ENCODE measurements around the gene ORC3. TPM values are rescaled to one million over a fixed set of nuclear protein-coding genes. Genes with fewer than 3 reads are reported as not detected.
A peak's percentile ranks its signal among the peaks of the same experiment; 100 is the strongest.

The ORC3 gene
- total and polyA plus RNA-seq, 4 experiments from 2014 or later, result 30.4 to 41.9 (median 34.2) TPM

- Histone ChIP-seq H3K36me3 (ENCODE audit: insufficient read depth, low read length) (no peaks in the 10 kb centered on the region), H3K4me1 (ENCODE audit: insufficient read depth, low read length) (peaks cover 69% of the 10 kb centered on the region), H3K4me3 (ENCODE audit: low read length in 2 of 2) (peak overlapping the region in 1 of 2 donors; percentile 17), H3K27ac (ENCODE audit: low read depth, low read length) (peak overlapping the region; percentile 93), H3K9me3 (ENCODE audit: control insufficient read depth in 1 of 2, low read length in 2 of 2) (no peaks in the 10 kb centered on the region), H3K27me3 (ENCODE audit: insufficient read depth, low read length) (no peaks in the 10 kb centered on the region)
- intact Hi-C loops (cut with micrococcal nuclease), result no loop called here
- POLR2A ChIA-PET (ENCODE audit: partially characterized antibody), result interaction anchor here (1.1 to 6.3 kb wide), 8 partner anchors 7 to 109 kb away, joined by 3 to 109 read pairs (median 13); partner anchors contain the start of genes ORC3 and RARS2
- no peaks in the 10 kb centered on the region for H3K27me3 Mint-ChIP-seq
- H3K4me3 Mint-ChIP-seq, result peak overlapping the region; percentile 94 to 99 (median 96)
- peaks cover 0 to 21% of the 10 kb centered on the region in 2 donors for H3K36me3 Mint-ChIP-seq
- peak in 1 of 5 donors; percentile 14 for DNase-seq
- CTCF ChIA-PET (ENCODE audit: partially characterized antibody), result interaction anchor here (1.5 to 1.6 kb wide), 2 partner anchors 11 to 19 kb away, joined by 6 to 7 read pairs; no protein-coding TSS in a partner anchor
- H3K27ac Mint-ChIP-seq, result peak overlapping the region in 6 of 7 donors; percentile 13 to 97 (median 80)
- H3K9me3 Mint-ChIP-seq, result no peaks in the 10 kb centered on the region
- H3K4me1 Mint-ChIP-seq, result peaks cover 35 to 81% (median 55%) of the 10 kb centered on the region in 4 donors
These were observed 108.6 kb downstream of the ORC3 start for GRCh38 chr6:87698547-87699006.

- no peaks in the 10 kb centered on the region for H3K27me3 Mint-ChIP-seq
- Histone ChIP-seq H3K4me1 (ENCODE audit: insufficient read depth, low read length) (peaks cover 60% of the 10 kb centered on the region), H3K4me3 (ENCODE audit: low read length in 2 of 2) (peak overlapping the region; percentile 25 to 91), H3K9me3 (ENCODE audit: control insufficient read depth in 1 of 2, low read length in 2 of 2) (no peaks in the 10 kb centered on the region), H3K27ac (ENCODE audit: low read depth, low read length) (peak overlapping the region; percentile 93), H3K27me3 (ENCODE audit: insufficient read depth, low read length) (no peaks in the 10 kb centered on the region), H3K36me3 (ENCODE audit: insufficient read depth, low read length) (no peaks in the 10 kb centered on the region)
- no peak for DNase-seq
- H3K36me3 Mint-ChIP-seq, result peaks cover 0 to 19% of the 10 kb centered on the region in 2 donors
- ChIA-PET CTCF (ENCODE audit: partially characterized antibody) (interaction anchor here (0.6 to 1.5 kb wide), 5 partner anchors 12 to 1171 kb away, joined by 3 to 7 read pairs (median 3); no protein-coding TSS in a partner anchor), POLR2A (ENCODE audit: partially characterized antibody) (interaction anchor here (1.1 to 6.3 kb wide), 11 partner anchors 8 to 1381 kb away, joined by 3 to 109 read pairs (median 13); partner anchors contain the start of genes ORC3, PNRC1 and RARS2)
- intact Hi-C loops (cut with micrococcal nuclease), result no loop called here
- peaks cover 29 to 71% (median 46%) of the 10 kb centered on the region in 4 donors for H3K4me1 Mint-ChIP-seq
- H3K4me3 Mint-ChIP-seq, result peak overlapping the region; percentile 94 to 99 (median 96)
- no peaks in the 10 kb centered on the region for H3K9me3 Mint-ChIP-seq
- peak overlapping the region; percentile 13 to 97 (median 89) for H3K27ac Mint-ChIP-seq
These were observed 109.6 kb downstream of the ORC3 start for GRCh38 chr6:87699576-87699975.

- intact Hi-C loops (cut with micrococcal nuclease), result loop anchor here (1.0 to 5.0 kb wide), 6 partner anchors 8 to 1262 kb away; partner anchors contain the start of genes CFAP206, RNGTT and ZNF292
- H3K36me3 Mint-ChIP-seq, result peaks cover 0 to 19% of the 10 kb centered on the region in 2 donors
- POLR2A ChIA-PET (ENCODE audit: partially characterized antibody), result interaction anchor here (0.9 to 6.3 kb wide), 19 partner anchors 9 to 1380 kb away, joined by 3 to 109 read pairs (median 8); partner anchors contain the start of genes ORC3, PNRC1 and RARS2
- H3K4me1 ChIP-seq (ENCODE audit: insufficient read depth, low read length), result peaks cover 49% of the 10 kb centered on the region
- CTCF ChIA-PET (ENCODE audit: partially characterized antibody), result interaction anchor here (0.9 to 1.0 kb wide), 3 partner anchors 43 to 1170 kb away, joined by 3 to 6 read pairs (median 3); no protein-coding TSS in a partner anchor
- peak overlapping the region; percentile 93 for H3K27ac ChIP-seq (ENCODE audit: low read depth, low read length)
- peak overlapping the region; percentile 89 to 97 (median 94) for H3K27ac Mint-ChIP-seq
- no peaks in the 10 kb centered on the region for H3K36me3 ChIP-seq (ENCODE audit: insufficient read depth, low read length)
- peak overlapping the region; percentile 53 to 91 for H3K4me3 ChIP-seq (ENCODE audit: low read length in 2 of 2)
- H3K27me3 Mint-ChIP-seq, result no peaks in the 10 kb centered on the region
- no peaks in the 10 kb centered on the region for H3K27me3 ChIP-seq (ENCODE audit: insufficient read depth, low read length)
- H3K4me3 Mint-ChIP-seq, result peak overlapping the region; percentile 94 to 99 (median 96)
- no peaks in the 10 kb centered on the region for H3K9me3 Mint-ChIP-seq
- H3K9me3 ChIP-seq (ENCODE audit: control insufficient read depth in 1 of 2, low read length in 2 of 2), result no peaks in the 10 kb centered on the region
- peaks cover 28 to 65% (median 44%) of the 10 kb centered on the region in 4 donors for H3K4me1 Mint-ChIP-seq
- DNase-seq, result peak; percentile 22 to 61 (median 27)
These were observed 110.7 kb downstream of the ORC3 start for GRCh38 chr6:87700397-87701343.

DNA sequence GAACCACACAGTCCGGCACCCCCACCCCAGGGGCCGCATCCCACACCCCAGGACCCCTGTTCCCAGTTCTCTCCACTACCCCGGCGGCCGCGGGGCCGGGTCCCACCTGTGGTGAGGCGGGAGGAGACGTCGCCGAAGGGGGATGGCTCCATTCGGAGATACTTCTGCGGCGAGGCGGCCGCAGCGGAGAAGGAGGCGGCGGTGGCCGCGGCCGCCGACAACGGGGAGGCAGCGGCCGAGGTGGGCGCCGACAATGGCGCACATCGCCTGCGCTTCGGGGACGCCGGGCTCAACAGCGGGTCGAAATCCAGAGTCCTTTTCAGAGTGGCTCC, 111.4 kb downstream of the ORC3 start:
- POLR2A ChIA-PET (ENCODE audit: partially characterized antibody), result interaction anchor here (0.6 to 6.3 kb wide), 33 partner anchors 9 to 1379 kb away, joined by 3 to 109 read pairs (median 5); partner anchors contain the start of genes ORC3, PNRC1, RARS2 and SMIM8
- Histone ChIP-seq H3K27ac (ENCODE audit: low read depth, low read length) (peak overlapping the region; percentile 93), H3K4me3 (ENCODE audit: low read length in 2 of 2) (peak overlapping the region; percentile 53 to 91), H3K9me3 (ENCODE audit: control insufficient read depth in 1 of 2, low read length in 2 of 2) (no peaks in the 10 kb centered on the region), H3K27me3 (ENCODE audit: insufficient read depth, low read length) (no peaks in the 10 kb centered on the region), H3K36me3 (ENCODE audit: insufficient read depth, low read length) (no peaks in the 10 kb centered on the region), H3K4me1 (ENCODE audit: insufficient read depth, low read length) (peaks cover 43% of the 10 kb centered on the region)
- Mint-ChIP-seq H3K4me3 (peak overlapping the region; percentile 94 to 99 (median 96)), H3K36me3 (peaks cover 0 to 19% of the 10 kb centered on the region in 2 donors), H3K9me3 (no peaks in the 10 kb centered on the region), H3K4me1 (peaks cover 24 to 59% (median 37%) of the 10 kb centered on the region in 4 donors), H3K27me3 (no peaks in the 10 kb centered on the region), H3K27ac (peak overlapping the region; percentile 89 to 97 (median 97))
- no peak for DNase-seq
- CTCF ChIA-PET (ENCODE audit: partially characterized antibody), result interaction anchor here (1.1 to 1.8 kb wide), 2 partner anchors 31 to 131 kb away, joined by 3 to 11 read pairs; no protein-coding TSS in a partner anchor
- intact Hi-C loops (cut with micrococcal nuclease), result loop anchor here (2.0 to 5.0 kb wide), 5 partner anchors 19 to 1261 kb away; partner anchors contain the start of genes CFAP206, RNGTT and ZNF292

GRCh38 chr6:87701676-87702588, 112.0 kb downstream of the ORC3 start, which contains the start of gene AKIRIN2:
AKIRIN2 (minus strand) TSS chr6:87702233; CDS start chr6:87701684, 549 bp downstream.
- CTCF ChIA-PET (ENCODE audit: partially characterized antibody), result interaction anchor here (0.8 to 1.8 kb wide), 5 partner anchors 11 to 562 kb away, joined by 3 to 11 read pairs (median 3); no protein-coding TSS in a partner anchor
- Mint-ChIP-seq H3K4me1 (peaks cover 24 to 58% (median 34%) of the 10 kb centered on the region in 4 donors), H3K27ac (peak within 1 kb of the TSS; percentile 89 to 97 (median 97)), H3K4me3 (peak within 1 kb of the TSS; percentile 94 to 99 (median 96)), H3K36me3 (peaks cover 0 to 19% of the 10 kb centered on the region in 2 donors), H3K27me3 (no peaks in the 10 kb centered on the region), H3K9me3 (no peaks in the 10 kb centered on the region)
- Histone ChIP-seq H3K36me3 (ENCODE audit: insufficient read depth, low read length) (no peaks in the 10 kb centered on the region), H3K27ac (ENCODE audit: low read depth, low read length) (peak within 1 kb of the TSS; percentile 93), H3K4me1 (ENCODE audit: insufficient read depth, low read length) (peaks cover 39% of the 10 kb centered on the region), H3K27me3 (ENCODE audit: insufficient read depth, low read length) (no peaks in the 10 kb centered on the region), H3K4me3 (ENCODE audit: low read length in 2 of 2) (peak within 1 kb of the TSS; percentile 57 to 91), H3K9me3 (ENCODE audit: control insufficient read depth in 1 of 2, low read length in 2 of 2) (no peaks in the 10 kb centered on the region)
- POLR2A ChIA-PET (ENCODE audit: partially characterized antibody), result interaction anchor here (0.6 to 6.3 kb wide), 36 partner anchors 8 to 1379 kb away, joined by 3 to 109 read pairs (median 5); partner anchors contain the start of genes ORC3, PNRC1, RARS2 and SMIM8
- intact Hi-C loops (cut with micrococcal nuclease), result loop anchor here (1.0 to 5.0 kb wide), 11 partner anchors 19 to 1379 kb away; partner anchors contain the start of genes CFAP206, ORC3, PNRC1 and RNGTT
- peak; percentile 97 to 99 (median 99) for DNase-seq

All from CD4-positive, alpha-beta memory T cell (primary cell).